HG03039 (cell line): ENCODE data around the gene LTBP1.

Experiments
- ATAC-seq: cut with Tn5 transposase; IDR thresholded peaks from one replicate; pipeline ENCODE4 v1.9.1; 2021; ENCODE audit warnings: mild to moderate bottlenecking, moderate library complexity; ENCODE audit not compliant: unreplicated experiment

Gene LTBP1

DNA sequence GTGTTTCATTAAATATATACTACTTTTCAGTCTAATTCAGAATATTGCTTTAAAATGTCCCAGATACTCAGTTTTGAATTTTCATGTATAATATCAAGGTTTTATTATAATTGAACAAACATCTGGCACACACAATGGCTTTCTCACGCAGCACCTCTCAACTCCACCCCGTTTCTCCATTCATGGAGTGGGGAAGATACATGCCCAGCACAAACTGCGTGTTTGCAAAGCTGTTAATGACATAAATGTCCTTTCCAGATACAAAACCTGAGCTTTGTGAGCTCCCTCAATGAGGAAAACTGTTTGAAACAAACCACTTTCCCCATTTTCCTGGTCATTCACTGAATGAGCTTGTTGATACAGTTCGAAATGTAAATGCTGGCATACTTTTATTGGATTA is 379.3 kb downstream of the LTBP1 start:
- no peak for ATAC-seq

DNA sequence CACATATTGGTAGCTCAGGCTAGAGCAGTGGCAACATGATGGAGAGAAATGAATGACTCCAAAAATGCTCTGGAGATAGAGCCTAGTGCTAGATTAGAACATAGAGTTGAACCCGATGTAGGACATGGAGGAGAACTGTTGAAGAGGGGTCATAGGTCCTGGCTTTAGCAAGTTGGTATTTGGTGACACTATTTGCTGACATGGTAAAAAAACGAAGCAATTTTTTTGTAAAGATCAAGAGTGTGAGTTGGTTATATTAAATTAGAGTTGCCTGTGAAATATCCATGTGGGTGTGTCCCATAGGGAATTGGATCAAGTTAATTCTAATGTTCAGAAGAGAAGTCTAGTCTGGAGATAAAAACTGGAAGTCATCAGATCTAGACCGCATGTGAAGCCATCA is 386.7 kb downstream of the LTBP1 start:
- no peak for ATAC-seq

- no peak for ATAC-seq
Observed at GRCh38 chr2:33334083-33334482, 387.3 kb downstream of the LTBP1 start.

- ATAC-seq, result no peak
Observed at GRCh38 chr2:33335516-33335915, 388.8 kb downstream of the LTBP1 start.

DNA sequence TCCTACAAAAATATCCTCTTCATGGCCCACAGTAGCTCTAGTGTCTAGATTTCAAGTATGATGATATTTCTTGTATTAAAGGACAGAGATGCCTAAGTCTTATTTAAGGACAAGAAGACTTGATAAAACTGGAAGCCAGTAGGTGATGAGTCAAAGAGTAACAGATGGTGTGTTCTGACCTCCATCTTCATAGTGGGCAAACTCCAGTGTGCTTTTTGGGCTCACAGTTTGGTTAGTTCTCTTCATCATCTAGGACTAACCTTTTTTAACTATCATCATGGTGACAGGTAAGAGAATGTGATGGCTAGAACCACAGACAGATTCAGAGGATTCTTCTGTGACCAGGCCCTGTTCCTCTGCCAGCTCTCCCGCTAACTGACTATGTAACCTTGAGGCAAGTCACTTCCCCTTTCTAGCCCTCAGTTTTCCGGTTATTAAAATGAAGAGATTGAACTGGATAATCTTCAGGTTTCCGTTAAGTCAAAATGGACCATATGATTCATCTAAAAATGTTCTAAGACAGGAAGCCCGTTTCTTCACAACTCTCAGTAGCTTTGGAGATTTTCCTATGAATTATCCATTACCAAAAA is 389.4 kb downstream of the LTBP1 start:
- ATAC-seq, result peak; percentile 59

- ATAC-seq, result no peak
Observed at GRCh38 chr2:33337385-33337960, 390.7 kb downstream of the LTBP1 start.

DNA sequence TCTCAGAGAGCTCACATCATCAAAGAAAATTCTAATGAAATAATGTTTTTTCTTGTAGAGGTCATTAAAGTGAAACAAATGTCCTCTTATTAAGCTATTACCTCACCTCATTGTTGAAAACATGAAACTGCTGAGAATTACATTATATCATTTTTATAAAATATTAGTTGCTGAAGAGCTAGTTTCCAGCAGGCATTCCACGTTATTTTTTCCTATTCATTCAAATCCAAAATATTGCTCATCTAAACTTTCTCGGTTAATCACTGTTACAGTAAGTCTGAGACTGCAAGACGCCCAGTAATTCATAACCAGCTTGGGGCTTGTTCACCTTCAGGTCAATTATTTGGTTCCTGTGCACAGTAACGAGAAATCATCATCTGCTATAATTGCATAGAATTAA is 391.2 kb downstream of the LTBP1 start:
- ATAC-seq, result no peak

DNA sequence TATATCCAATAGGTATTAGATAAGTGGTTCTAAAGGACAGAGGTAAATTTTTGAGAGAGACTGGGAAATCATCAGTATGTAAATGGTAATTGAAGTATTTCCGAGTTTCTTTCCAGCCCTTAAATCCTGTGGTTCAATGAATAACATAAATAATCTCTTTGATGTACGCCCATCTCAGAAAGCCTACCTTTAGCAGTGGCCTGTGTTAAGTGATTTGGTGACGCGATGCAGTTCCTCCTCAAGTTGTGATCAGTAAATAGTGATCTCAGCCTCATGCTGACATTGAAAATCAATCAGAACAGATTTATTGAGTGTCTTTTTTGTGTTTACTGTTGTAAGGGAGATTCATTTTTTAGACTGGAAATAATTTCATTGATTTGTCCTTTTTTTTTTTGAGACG is 392.5 kb downstream of the LTBP1 start:
- no peak for ATAC-seq

DNA sequence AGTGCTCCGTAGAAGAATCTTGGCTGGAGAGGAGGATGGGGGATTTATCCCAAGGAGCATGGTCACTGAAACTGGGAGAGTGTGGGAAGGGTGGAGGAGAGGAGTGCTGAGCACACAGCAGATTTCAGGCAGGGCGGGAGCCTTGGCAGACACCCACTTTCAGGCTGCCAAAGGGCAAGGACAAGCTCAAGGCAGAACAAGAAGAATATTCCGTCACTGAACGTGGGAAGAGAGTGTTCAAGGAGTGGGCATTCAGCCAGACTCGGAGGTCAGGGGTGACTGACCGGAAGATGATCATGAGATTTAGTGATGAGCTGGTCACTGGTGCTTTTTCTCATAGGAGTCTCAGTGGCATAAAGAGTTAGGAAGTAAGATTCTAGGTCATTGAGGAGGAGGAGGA is 393.5 kb downstream of the LTBP1 start:
- no peak for ATAC-seq

DNA sequence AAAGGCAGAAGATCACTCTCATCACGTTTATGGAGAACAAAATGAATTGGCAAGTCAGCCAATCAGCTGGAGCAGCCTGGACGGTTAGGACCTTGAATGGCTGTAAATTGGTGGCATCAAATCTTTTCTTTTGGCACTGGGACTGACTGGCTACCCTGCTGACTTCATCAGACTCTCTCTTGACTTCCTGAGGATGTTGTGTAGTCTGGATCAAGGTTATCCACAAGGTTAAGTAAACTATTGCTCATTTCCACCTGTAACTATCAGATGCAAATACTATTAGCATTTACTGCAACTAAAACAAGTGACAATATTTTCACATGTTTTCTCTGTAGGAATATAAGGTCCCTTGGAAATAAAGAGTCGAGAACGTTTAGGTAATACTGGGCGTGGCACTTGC is 395.4 kb downstream of the LTBP1 start:
- ATAC-seq, result no peak

DNA sequence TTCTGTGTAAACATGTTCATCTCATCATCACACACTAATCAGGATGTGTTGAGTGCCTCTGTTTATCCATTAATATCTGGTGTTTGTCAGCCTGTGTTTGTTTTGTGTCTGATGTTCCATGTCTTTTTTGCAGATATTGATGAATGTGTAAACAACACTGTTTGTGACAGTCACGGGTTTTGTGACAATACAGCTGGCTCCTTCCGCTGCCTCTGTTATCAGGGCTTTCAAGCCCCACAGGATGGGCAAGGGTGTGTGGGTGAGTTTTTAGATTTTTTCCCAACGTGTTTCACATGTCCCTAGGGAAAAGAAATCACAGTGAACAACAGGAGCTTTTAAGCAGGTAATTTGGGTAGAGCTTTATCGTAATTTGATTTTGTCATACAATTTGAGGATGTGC is 396.0 kb downstream of the LTBP1 start:
- ATAC-seq, result no peak

- ATAC-seq, result no peak
Observed at GRCh38 chr2:33343387-33343895, 396.7 kb downstream of the LTBP1 start.

DNA sequence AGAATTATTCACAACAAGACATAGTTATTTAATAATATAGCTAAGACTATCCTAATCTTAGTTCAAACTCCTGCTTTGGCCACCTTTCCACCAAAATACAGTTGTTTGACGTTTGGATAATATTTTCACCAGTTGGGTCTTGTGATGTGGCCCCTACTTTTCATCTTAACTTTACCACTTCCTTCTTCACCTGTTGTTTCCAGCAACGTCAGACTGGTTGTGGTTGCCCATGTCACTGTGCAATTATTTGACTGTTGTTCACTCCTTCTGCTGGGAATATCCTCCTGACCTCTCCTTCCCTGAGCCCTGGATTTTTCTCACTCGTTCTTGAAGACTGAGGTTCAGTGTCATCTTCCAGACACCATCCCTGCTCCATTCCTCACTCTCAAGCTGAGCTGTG is 397.5 kb downstream of the LTBP1 start:
- no peak for ATAC-seq

DNA sequence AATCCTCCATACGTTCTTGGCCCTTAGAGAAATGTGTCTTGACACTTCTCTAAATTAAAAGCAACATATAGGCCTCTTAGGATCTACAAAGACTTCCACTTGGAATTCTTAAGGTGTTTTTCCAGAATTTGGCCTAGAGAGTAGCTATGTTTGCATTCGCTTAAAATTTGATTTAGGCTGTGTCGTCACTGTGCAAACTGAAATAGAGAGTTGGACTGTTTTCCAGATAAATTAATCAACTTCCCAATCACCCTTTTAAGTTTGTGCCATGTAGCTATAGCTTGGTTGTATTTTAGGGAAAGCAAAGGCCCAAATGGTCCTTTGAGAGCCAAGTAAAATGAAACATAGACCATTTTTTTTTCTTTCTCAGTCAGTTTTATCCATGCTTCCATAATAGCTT is 401.1 kb downstream of the LTBP1 start:
- no peak for ATAC-seq

DNA sequence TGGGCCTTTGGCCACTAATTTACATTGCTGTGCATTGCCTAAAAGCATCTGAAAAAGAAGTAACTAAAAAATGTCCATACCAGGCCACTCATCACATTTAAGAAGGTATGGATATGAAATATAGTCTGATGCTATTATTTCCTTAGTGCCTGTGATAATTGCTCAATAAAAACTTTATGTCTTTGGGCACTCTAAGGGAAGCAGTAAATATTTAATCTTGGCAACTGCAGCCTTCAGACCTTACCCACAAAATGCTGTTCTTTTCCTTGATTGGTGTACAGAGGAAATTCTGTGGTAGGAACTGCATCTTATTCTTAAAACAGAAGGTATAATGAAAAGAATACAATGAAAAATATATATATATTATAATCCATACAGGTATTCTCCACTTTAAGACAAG is 403.9 kb downstream of the LTBP1 start:
- no peak for ATAC-seq

GRCh38 chr2:33351781-33352180 is 405.0 kb downstream of the LTBP1 start:
- ATAC-seq, result no peak

GRCh38 chr2:33354981-33355380 is 408.2 kb downstream of the LTBP1 start:
- no peak for ATAC-seq

- no peak for ATAC-seq
Observed at GRCh38 chr2:33358878-33359277, 412.1 kb downstream of the LTBP1 start.

GRCh38 chr2:33363325-33364298 is 416.9 kb downstream of the LTBP1 start:
- ATAC-seq, result no peak

DNA sequence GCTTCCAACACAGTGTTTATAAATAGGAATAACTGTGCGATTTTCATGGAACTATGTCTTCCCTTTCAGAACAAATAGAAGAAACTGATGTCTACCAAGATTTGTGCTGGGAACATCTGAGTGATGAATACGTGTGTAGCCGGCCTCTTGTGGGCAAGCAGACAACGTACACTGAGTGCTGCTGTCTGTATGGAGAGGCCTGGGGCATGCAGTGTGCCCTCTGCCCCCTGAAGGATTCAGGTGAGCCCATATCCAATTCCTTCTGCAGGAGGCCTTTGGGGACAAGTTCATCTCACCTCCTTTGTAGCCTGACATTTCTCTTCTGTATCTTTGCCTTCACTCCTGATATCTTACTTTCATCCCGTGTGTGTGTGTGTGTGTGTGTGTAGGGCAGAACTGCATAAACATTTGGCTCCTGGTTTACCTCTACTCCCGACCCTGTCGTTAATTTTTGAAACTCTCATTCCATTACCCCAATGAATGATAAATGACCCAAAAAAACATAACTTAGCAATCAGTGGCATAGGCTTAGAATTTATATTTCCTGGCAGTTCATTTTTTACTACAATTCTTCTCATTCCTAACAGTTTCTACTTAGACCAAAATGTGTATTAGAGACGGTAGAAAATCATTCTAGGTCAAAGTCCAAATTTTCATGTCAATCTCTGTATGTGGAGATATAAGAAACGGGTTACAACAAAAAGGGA is 418.7 kb downstream of the LTBP1 start:
- ATAC-seq, result no peak

DNA sequence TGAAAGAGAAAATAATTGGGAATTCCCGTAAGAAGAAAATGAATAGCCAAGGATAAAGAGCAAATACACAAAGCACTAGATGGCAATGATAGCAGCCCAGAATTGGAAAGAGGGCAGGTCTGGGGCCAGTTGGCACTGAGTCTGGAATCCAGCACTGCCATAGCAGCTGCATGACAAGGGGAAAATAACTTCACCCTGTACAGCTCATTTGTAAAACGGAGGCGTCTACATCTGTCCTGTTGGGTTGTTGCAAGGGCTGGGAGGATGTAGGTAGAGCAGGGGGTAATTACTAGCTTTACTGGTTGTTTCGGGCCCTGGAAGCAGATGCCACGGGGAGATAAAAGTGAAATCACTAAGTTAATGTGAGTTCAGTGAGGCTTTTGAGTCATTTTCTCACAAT is 419.7 kb downstream of the LTBP1 start:
- no peak for ATAC-seq
